IPS-20b (cell line): ENCODE results near the gene RHD.
"Not testable (repeated sequence)": the region's sequence is repeated elsewhere in the genome, so short reads cannot be mapped to it uniquely, and the experiment has no call there.

Experiments used
- H3K27ac ChIP-seq: one replicate; pipeline ENCODE4 v1.5.1; 2013; ENCODE audit warnings: low read length
- H3K27me3 ChIP-seq: 2 replicates; pipeline ENCODE4 v1.6.1; 2013; ENCODE audit warnings: mild to moderate bottlenecking, low read length, inconsistent platforms; ENCODE audit not compliant: insufficient read depth
- H3K36me3 ChIP-seq: 2 replicates; pipeline ENCODE4 v1.6.1; 2013; ENCODE audit warnings: low read depth, mild to moderate bottlenecking, inconsistent platforms, low read length, moderate library complexity; ENCODE audit not compliant: insufficient read depth
- H3K4me1 ChIP-seq: 2 replicates; pipeline ENCODE4 v1.6.1; 2013; ENCODE audit warnings: mild to moderate bottlenecking, control low read depth, inconsistent platforms, low read length, moderate library complexity; ENCODE audit not compliant: insufficient read depth
- H3K4me3 ChIP-seq: 2 replicates; pipeline ENCODE4 v1.5.1; 2013; ENCODE audit warnings: mild to moderate bottlenecking, low read length, inconsistent platforms
- H3K9ac ChIP-seq: 2 replicates; pipeline ENCODE4 v1.6.1; 2013; ENCODE audit warnings: low read depth, mild to moderate bottlenecking, inconsistent platforms, low read length, moderate library complexity
- H3K9me3 ChIP-seq: 2 replicates; pipeline ENCODE4 v1.6.1; 2013; ENCODE audit warnings: mild to moderate bottlenecking, low read depth, low read length, inconsistent platforms; ENCODE audit not compliant: insufficient read depth

RHD gene

GRCh38 chr1:25245809-25246599 lies 26.3 kb upstream of the RHD start:
- peaks cover 41% of the 10 kb centered on the region for H3K36me3 ChIP-seq
- peak overlapping the region; percentile 80 for H3K9ac ChIP-seq
- no peaks in the 10 kb centered on the region; the same call in 1 of the 2 replicates for H3K4me1 ChIP-seq
- peak overlapping the region; percentile 84 for H3K4me3 ChIP-seq
- no peaks in the 10 kb centered on the region for H3K9me3 ChIP-seq
- no peak overlapping the region for H3K27ac ChIP-seq
- H3K27me3 ChIP-seq: no peaks in the 10 kb centered on the region

- H3K9me3 ChIP-seq: no peaks in the 10 kb centered on the region
Observed at GRCh38 chr1:25246600-25247023, 25.7 kb upstream of the RHD start.

DNA sequence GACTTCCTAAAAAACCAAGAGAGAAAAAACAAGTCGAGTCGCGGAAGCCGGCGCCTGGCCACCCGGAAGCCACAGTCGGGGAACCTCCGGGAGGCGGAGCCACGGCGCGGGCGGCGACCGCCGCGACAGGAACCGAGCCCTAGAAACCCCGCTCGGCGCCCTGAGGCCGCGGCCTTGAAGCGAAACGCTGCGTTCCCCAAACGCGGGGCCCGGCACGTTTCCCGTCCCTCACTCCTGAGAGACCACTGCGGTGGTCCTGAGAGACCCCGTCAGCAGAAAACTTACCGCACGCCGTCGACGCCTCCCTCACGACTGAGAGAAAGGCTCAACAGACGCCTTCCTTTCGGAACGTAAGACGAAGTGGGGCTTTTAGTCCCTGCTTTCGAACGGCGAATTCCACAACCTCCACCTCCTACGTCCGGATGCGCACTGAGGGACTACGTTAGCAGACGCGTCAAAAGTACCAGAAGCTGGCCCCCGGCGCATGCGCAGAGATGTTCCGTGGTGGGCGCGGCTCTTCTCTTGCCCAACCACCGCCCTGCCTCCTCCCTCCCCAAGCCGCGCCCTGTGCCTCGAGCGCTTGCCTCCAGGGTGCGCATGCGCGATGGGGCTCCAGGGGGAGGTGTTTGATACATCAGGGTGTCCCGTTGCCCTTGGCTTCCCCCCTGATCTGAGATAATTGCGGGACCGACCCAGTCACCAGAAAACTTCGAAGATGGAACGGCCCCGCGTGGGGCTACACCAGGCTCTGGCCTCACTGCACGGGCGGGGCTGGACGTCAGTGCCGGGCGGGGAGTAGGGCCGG lies 25.1 kb upstream of the RHD start, which contains the start of gene RSRP1:
RSRP1 (minus strand) TSS at position 431 of the 805 bp plus-strand sequence. CDS start 491 bp downstream, outside the sequence.
- H3K9ac ChIP-seq: peak within 1 kb of the TSS; percentile 80
- H3K36me3 ChIP-seq: peaks cover 35% of the 10 kb centered on the region
- H3K4me1 ChIP-seq: no peaks in the 10 kb centered on the region; the same call in 1 of the 2 replicates
- H3K27ac ChIP-seq: peak within 1 kb of the TSS; percentile 55
- H3K9me3 ChIP-seq: no peaks in the 10 kb centered on the region
- no peaks in the 10 kb centered on the region for H3K27me3 ChIP-seq
- H3K4me3 ChIP-seq: peak within 1 kb of the TSS; percentile 84

More at GRCh38 chr1:25246600-25247023, 25.7 kb upstream of the RHD start:
- Histone ChIP-seq H3K36me3 (peaks cover 41% of the 10 kb centered on the region), H3K4me3 (peak overlapping the region; percentile 84), H3K27me3 (no peaks in the 10 kb centered on the region), H3K9ac (peak overlapping the region; percentile 80), H3K27ac (no peak overlapping the region), H3K4me1 (no peaks in the 10 kb centered on the region; the same call in 1 of the 2 replicates)

GRCh38 chr1:25247829-25248754 lies 24.2 kb upstream of the RHD start:
- Histone ChIP-seq H3K36me3 (peaks cover 27% of the 10 kb centered on the region), H3K4me1 (no peaks in the 10 kb centered on the region; the same call in none of the 2 replicates), H3K9me3 (no peaks in the 10 kb centered on the region), H3K9ac (peak overlapping the region; percentile 66; the same call in 1 of the 2 replicates), H3K27ac (peak overlapping the region; percentile 36), H3K27me3 (no peaks in the 10 kb centered on the region), H3K4me3 (peak overlapping the region; percentile 84)

- H3K36me3 ChIP-seq: no peaks in the 10 kb centered on the region
- H3K4me1 ChIP-seq: peaks cover 10% of the 10 kb centered on the region
- no peaks in the 10 kb centered on the region for H3K27me3 ChIP-seq
- no peak overlapping the region for H3K4me3 ChIP-seq
- H3K27ac ChIP-seq: peak overlapping the region; percentile 69
- no peak overlapping the region for H3K9ac ChIP-seq
- H3K9me3 ChIP-seq: no peaks in the 10 kb centered on the region
Observed at GRCh38 chr1:25253911-25254310, 18.4 kb upstream of the RHD start.

GRCh38 chr1:25255706-25256577 lies 16.4 kb upstream of the RHD start:
- H3K9ac ChIP-seq: no peak overlapping the region
- H3K9me3 ChIP-seq: no peaks in the 10 kb centered on the region
- no peak overlapping the region for H3K27ac ChIP-seq
- H3K4me3 ChIP-seq: no peak overlapping the region
- H3K36me3 ChIP-seq: no peaks in the 10 kb centered on the region
- no peaks in the 10 kb centered on the region for H3K27me3 ChIP-seq
- H3K4me1 ChIP-seq: peaks cover 10% of the 10 kb centered on the region

DNA sequence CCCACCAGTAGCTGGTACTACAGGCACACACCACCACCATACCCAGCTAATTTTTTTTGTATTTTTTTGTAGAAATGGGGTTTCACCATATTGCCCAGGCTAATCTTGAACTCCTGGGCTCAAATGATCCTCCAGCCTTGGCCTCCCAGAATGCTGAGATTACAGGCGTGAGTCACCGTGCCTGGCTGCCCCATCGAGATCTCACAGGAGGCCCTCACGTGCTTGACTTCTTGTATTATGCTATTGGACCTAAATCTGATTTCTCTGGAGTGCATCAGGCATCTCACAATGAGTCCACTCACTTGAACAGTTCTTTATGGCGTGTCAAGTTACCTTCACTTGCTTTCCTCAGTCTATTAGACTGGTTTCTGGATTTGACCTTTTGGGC lies 15.7 kb upstream of the RHD start:
- Histone ChIP-seq H3K4me1 (peaks cover 10% of the 10 kb centered on the region), H3K9ac (no peak overlapping the region), H3K9me3 (no peaks in the 10 kb centered on the region), H3K36me3 (no peaks in the 10 kb centered on the region), H3K27me3 (no peaks in the 10 kb centered on the region), H3K27ac (no peak overlapping the region), H3K4me3 (no peak overlapping the region)

GRCh38 chr1:25257196-25257595 lies 15.1 kb upstream of the RHD start:
- Histone ChIP-seq H3K9ac (no peak overlapping the region), H3K9me3 (no peaks in the 10 kb centered on the region), H3K27ac (no peak overlapping the region), H3K27me3 (no peaks in the 10 kb centered on the region), H3K36me3 (no peaks in the 10 kb centered on the region; the same call in 1 of the 2 replicates), H3K4me3 (no peak overlapping the region), H3K4me1 (peaks cover 10% of the 10 kb centered on the region)

DNA sequence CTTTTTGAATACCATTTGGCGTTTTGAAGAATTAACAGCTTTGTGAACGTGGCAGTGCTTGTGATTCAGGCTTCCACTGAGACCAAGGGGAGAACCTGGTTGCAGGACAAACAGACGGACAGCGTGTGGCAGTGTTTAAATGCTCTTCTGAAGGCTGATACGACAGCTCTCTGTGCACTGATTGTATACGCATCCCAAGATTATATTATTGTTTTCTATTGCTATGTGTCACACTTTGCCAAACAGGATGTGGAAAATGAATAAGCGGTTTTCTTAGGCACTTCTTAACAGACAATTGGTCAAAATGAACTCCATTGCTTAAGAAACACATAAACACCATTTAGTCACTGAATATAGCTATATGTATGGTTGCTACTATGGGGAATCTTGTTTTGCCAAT lies 12.5 kb upstream of the RHD start:
- not testable (repeated sequence) for H3K9ac ChIP-seq, H3K9me3 ChIP-seq, H3K4me1 ChIP-seq, H3K27me3 ChIP-seq, H3K27ac ChIP-seq, H3K36me3 ChIP-seq, H3K4me3 ChIP-seq

- H3K9me3 ChIP-seq, H3K9ac ChIP-seq, H3K4me1 ChIP-seq, H3K27ac ChIP-seq, H3K36me3 ChIP-seq, H3K4me3 ChIP-seq, H3K27me3 ChIP-seq: not testable (repeated sequence)
Observed at GRCh38 chr1:25260336-25260735, 12.0 kb upstream of the RHD start.
